Spleen (tissue), 11 donors: ENCODE results near the gene TMC5. TPM values are rescaled to one million over a fixed set of nuclear protein-coding genes. Genes with fewer than 3 reads are reported as not detected.

ENCODE experiments used
- DNase-seq: peaks from one replicate; pipeline ENCODE4 v3.0.0-alpha.2; 2020
- H3K27ac ChIP-seq, 8 donors: fragments of 200-600 bp; sonication (generic) in 7 of 8; 1 replicate in 4 of 8; 2 replicates in 4 of 8; pipeline versions ENCODE4 v1.5.0 to v1.8.0; 2016 to 2021; ENCODE audit warnings: inconsistent platforms in 4 of 8, mild to moderate bottlenecking in 4 of 8, moderate library complexity in 1 of 8
- H3K27me3 ChIP-seq, 7 donors: fragments of 200-600 bp; sonication (generic) in 6 of 7; replicated peaks in 1 of 7; 1 replicate in 4 of 7; 2 replicates in 3 of 7; pipeline versions ENCODE4 v1.5.0 to v1.8.0; 2016 to 2021; ENCODE audit warnings: inconsistent platforms in 3 of 7, mild to moderate bottlenecking in 1 of 7
- H3K36me3 ChIP-seq, 6 donors: fragments of 200-600 bp; sonication (generic) in 5 of 6; 1 replicate in 4 of 6; 2 replicates in 2 of 6; pipeline versions ENCODE4 v1.5.0 to v1.8.0; 2016 to 2021; ENCODE audit warnings: inconsistent platforms in 2 of 6
- H3K4me1 ChIP-seq, 6 donors: fragments of 200-600 bp; sonication (generic) in 5 of 6; 1 replicate in 3 of 6; 2 replicates in 3 of 6; pipeline versions ENCODE4 v1.5.0 to v1.8.0; 2016 to 2021; ENCODE audit warnings: inconsistent platforms in 3 of 6
- H3K4me3 ChIP-seq, 8 donors: fragments of 200-600 bp; sonication (generic) in 7 of 8; 1 replicate in 4 of 8; 2 replicates in 4 of 8; pipeline versions ENCODE4 v1.5.0 to v1.8.0; 2016 to 2021; ENCODE audit warnings: inconsistent platforms in 4 of 8, mild to moderate bottlenecking in 4 of 8, moderate library complexity in 2 of 8
- H3K9me3 ChIP-seq, 8 donors: fragments of 200-600 bp; sonication (generic) in 7 of 8; 1 replicate in 4 of 8; 2 replicates in 4 of 8; pipeline versions ENCODE4 v1.5.0 to v1.8.0; 2016 to 2021; ENCODE audit warnings: inconsistent platforms in 4 of 8
- POLR2A ChIP-seq, 3 donors: fragments of 450-650 bp; IDR thresholded peaks; one replicate each; pipeline ENCODE4 v1.5.1; 2017; ENCODE audit warnings: antibody characterized with exemption in 3 of 3, mild to moderate bottlenecking in 1 of 3
- POLR2AphosphoS5 ChIP-seq, 3 donors: sonication (generic); formaldehyde crosslinking; IDR thresholded peaks; one replicate each; pipeline ENCODE4 v1.5.1; 2017; ENCODE audit warnings: antibody characterized with exemption in 3 of 3
- WGBS, 5 donors: extraction: QIAGEN DNeasy Blood & Tissue Kit in 3 of 5; methylation state at CpG; one replicate each; pipeline versions ENCODE4 v1.1.5 to v1.1.7; 2013 to 2018; 5-methylcytosine and 5-hydroxymethylcytosine counted together
- intact Hi-C: fragments of 100-400 bp; cut with DNase I; formaldehyde crosslinking; loops from one replicate; pipeline ENCODE4 v1.15.0; 2023; ENCODE audit warnings: low total_unique reads
- polyA plus RNA-seq, 3 donors: library from polyadenylated mRNA; stranded (reverse); fragments of 200-250 nt; gene quantifications; one replicate each; pipeline ENCODE4 v1.2.1, GENCODE V29; 2013
- total RNA-seq, 7 donors: library from RNA; depleted of rRNA in 3 of 7; stranded (reverse); fragments of >200 nt in 3 of 7; fragmentation: NEBNext Ultra II Directional in 4 of 7; extraction: Animal tissue kit (Norgen Biotek cat#: 25700) in 4 of 7; gene quantifications; one replicate each; pipeline versions ENCODE4 v1.1.0 to v1.2.1, GENCODE V29; 2016 to 2021
- TF ChIP-seq, protein P1 (sequence below), 11 experiments: fragments of 200-600 bp in 7 of 11; fragments of 450-650 bp in 4 of 11; sonication (generic) in 4 of 11; IDR thresholded peaks in 8 of 11; conservative IDR thresholded peaks in 3 of 11; 1 replicate in 7 of 11; 2 replicates in 4 of 11; pipeline versions ENCODE4 v1.4.0 to v1.8.0; 2016 to 2021; ENCODE audit warnings: antibody characterized with exemption in 11 of 11, inconsistent platforms in 4 of 11, mild to moderate bottlenecking in 1 of 11
- donor health status: healthy with polysubstance abuse.
- donor health status: DM: no; HTN: no; CAD: no; lungs with moderate emphysema.
- donor health status: DM: no; HTN: no; CAD: no.
- donor health status: Bipolar disorder and iron deficiency.
- donor health status: healthy.
- donor health status: DM: no; HTN: no; CAD: no.
- donor health status: DM: yes; HTN: yes; CAD: no.

TMC5 gene
- total and polyA plus RNA-seq, 10 donors, result 0.05 to 0.30 (median 0.16) TPM; not detected in 4

GRCh38 chr16:19377864-19378263 lies 39.8 kb upstream of the TMC5 start:
- H3K9me3 ChIP-seq, result no peaks in the 10 kb centered on the region
- no peak overlapping the region for H3K27ac ChIP-seq
- intact Hi-C loops, result no loop called here
- H3K36me3 ChIP-seq, result no peaks in the 10 kb centered on the region
- 60 to 86% (median 81%) methylated on average over 3 of the region's 3 CpGs for WGBS, 5 donors
- no peaks in the 10 kb centered on the region for H3K4me1 ChIP-seq
- H3K27me3 ChIP-seq, result peaks cover 0 to 18% (median 0%) of the 10 kb centered on the region in 7 donors
- no peak for TF ChIP-seq POLR2A (IDR thresholded peaks at IDR 0.05)
- no peak for DNase-seq
- no peak overlapping the region for H3K4me3 ChIP-seq

DNA sequence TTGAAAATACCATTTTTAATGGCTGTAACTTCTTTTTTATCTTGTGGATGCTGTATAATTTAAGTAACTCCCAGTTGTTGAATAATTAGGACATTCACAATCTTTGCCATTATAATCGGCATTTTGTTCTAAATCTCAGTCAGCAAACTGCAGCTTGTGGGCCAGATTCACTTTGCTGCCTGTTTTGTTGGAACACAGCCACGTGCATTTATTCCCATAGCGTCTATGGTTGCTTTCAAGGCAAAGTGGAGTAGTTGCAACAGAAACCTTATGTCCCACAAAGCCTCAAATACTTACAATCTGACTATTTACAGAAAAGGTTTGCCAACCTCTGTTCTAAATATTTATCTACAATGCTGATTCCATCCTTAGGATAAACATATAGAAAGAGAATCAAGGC lies 39.2 kb upstream of the TMC5 start:
- intact Hi-C loops, result no loop called here
- Histone ChIP-seq H3K9me3 (no peaks in the 10 kb centered on the region), H3K4me3 (no peak overlapping the region), H3K36me3 (no peaks in the 10 kb centered on the region), H3K27me3 (peaks cover 0 to 24% (median 0%) of the 10 kb centered on the region in 7 donors), H3K4me1 (no peaks in the 10 kb centered on the region), H3K27ac (no peak overlapping the region)
- TF ChIP-seq, protein P1, sequence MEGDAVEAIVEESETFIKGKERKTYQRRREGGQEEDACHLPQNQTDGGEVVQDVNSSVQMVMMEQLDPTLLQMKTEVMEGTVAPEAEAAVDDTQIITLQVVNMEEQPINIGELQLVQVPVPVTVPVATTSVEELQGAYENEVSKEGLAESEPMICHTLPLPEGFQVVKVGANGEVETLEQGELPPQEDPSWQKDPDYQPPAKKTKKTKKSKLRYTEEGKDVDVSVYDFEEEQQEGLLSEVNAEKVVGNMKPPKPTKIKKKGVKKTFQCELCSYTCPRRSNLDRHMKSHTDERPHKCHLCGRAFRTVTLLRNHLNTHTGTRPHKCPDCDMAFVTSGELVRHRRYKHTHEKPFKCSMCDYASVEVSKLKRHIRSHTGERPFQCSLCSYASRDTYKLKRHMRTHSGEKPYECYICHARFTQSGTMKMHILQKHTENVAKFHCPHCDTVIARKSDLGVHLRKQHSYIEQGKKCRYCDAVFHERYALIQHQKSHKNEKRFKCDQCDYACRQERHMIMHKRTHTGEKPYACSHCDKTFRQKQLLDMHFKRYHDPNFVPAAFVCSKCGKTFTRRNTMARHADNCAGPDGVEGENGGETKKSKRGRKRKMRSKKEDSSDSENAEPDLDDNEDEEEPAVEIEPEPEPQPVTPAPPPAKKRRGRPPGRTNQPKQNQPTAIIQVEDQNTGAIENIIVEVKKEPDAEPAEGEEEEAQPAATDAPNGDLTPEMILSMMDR (IDR thresholded peaks at IDR 0.05 in 8 of 11, conservative IDR thresholded peaks at IDR 0.05 in 3 of 11), result no peak
- TF ChIP-seq POLR2A (IDR thresholded peaks at IDR 0.05), result no peak
- TF ChIP-seq POLR2AphosphoS5 (IDR thresholded peaks at IDR 0.05), result no peak
- DNase-seq, result no peak
- 66 to 77% (median 72%) methylated on average over 3 of the region's 3 CpGs for WGBS, 5 donors

GRCh38 chr16:19379838-19380237 lies 37.8 kb upstream of the TMC5 start:
- TF ChIP-seq POLR2A (IDR thresholded peaks at IDR 0.05), result no peak
- TF ChIP-seq, protein P1 (IDR thresholded peaks at IDR 0.05 in 8 of 11, conservative IDR thresholded peaks at IDR 0.05 in 3 of 11), result no peak
- TF ChIP-seq POLR2AphosphoS5 (IDR thresholded peaks at IDR 0.05), result no peak
- no peaks in the 10 kb centered on the region for H3K9me3 ChIP-seq
- H3K27ac ChIP-seq, result no peak overlapping the region
- peaks cover 0 to 36% (median 0%) of the 10 kb centered on the region in 7 donors for H3K27me3 ChIP-seq
- no peaks in the 10 kb centered on the region for H3K4me1 ChIP-seq
- intact Hi-C loops, result no loop called here
- no peak overlapping the region for H3K4me3 ChIP-seq
- no peak for DNase-seq
- 29 to 60% (median 58%) methylated on average over 2 of the region's 2 CpGs for WGBS, 5 donors
- H3K36me3 ChIP-seq, result no peaks in the 10 kb centered on the region

DNA sequence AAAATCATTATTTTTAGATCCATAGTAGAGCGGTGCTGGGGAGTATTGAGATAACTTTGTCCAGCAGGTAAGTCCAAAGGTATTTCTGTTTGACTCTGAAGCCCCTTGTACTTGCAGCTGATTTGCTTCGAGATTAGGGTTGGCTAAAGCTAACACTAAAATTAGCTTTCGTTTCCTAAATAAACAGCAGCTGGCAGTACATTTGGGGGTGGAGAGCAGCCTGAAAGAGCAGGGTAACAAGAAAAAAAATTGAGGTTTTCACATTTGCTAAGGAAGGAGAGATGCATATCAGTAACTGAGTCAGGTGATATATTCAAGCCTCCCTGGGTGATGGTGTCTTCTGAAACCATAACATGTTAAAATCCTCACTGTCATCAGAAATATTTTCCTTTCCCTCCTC lies 37.4 kb upstream of the TMC5 start:
- 20 to 36% (median 23%) methylated on average over 3 of the region's 3 CpGs for WGBS, 5 donors
- no peaks in the 10 kb centered on the region for H3K9me3 ChIP-seq
- no peak overlapping the region for H3K4me3 ChIP-seq
- DNase-seq, result no peak
- peaks cover 0 to 37% (median 0%) of the 10 kb centered on the region in 7 donors for H3K27me3 ChIP-seq
- no peaks in the 10 kb centered on the region for H3K4me1 ChIP-seq
- no peaks in the 10 kb centered on the region for H3K36me3 ChIP-seq
- intact Hi-C loops, result no loop called here
- H3K27ac ChIP-seq, result no peak overlapping the region
- TF ChIP-seq POLR2AphosphoS5 (IDR thresholded peaks at IDR 0.05) (no peak), POLR2A (IDR thresholded peaks at IDR 0.05) (no peak)
- TF ChIP-seq, protein P1 (IDR thresholded peaks at IDR 0.05 in 8 of 11, conservative IDR thresholded peaks at IDR 0.05 in 3 of 11), result no peak
